HG02981 (cell line): Measurements from ENCODE around the gene USP28.

Experiments
- ATAC-seq: cut with Tn5 transposase; IDR thresholded peaks from one replicate; pipeline ENCODE4 v1.9.1; 2021; ENCODE audit warnings: mild to moderate bottlenecking, moderate library complexity; ENCODE audit not compliant: unreplicated experiment

The USP28 gene

DNA sequence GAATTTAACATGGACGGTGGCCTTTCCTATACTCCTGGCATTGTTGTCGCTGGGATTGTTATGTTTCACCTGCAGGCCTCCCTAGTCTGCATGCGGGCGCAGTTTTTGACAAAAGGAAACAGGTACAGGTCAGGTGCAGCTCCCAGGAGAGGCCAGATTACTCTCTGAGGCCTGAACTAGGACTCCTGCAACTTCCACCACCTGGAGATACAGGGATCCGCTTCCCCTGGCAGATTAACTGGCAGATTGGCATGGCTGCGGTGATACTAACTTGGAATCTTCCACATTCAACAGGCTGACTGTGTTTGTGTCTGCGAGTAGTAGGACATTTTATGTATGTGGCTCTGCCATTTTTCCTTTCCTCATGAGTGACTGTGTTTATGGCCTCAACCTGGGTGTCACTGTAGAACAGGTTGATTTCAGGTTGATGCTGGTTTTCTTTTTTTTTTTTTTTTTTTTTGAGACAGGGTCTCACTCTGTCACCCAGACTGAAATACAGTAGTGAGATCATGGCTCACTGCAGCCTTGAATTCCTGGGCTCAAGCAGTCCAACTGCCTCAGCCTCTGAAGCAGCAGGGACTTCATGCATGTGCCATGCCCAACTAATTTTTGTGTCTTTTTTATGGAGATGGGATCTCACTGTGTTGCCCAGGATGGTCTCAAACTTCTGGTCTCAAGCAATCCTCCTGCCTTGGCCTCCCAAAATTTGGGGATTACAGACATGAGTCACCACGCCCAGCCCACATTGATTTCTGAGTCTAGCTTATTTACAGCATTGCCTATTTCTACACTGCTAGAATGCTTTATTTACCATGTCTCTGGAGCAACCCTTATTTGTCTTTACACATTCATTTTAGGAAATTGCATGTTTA lies 1.7 kb upstream of the USP28 start:
- no peak for ATAC-seq

DNA sequence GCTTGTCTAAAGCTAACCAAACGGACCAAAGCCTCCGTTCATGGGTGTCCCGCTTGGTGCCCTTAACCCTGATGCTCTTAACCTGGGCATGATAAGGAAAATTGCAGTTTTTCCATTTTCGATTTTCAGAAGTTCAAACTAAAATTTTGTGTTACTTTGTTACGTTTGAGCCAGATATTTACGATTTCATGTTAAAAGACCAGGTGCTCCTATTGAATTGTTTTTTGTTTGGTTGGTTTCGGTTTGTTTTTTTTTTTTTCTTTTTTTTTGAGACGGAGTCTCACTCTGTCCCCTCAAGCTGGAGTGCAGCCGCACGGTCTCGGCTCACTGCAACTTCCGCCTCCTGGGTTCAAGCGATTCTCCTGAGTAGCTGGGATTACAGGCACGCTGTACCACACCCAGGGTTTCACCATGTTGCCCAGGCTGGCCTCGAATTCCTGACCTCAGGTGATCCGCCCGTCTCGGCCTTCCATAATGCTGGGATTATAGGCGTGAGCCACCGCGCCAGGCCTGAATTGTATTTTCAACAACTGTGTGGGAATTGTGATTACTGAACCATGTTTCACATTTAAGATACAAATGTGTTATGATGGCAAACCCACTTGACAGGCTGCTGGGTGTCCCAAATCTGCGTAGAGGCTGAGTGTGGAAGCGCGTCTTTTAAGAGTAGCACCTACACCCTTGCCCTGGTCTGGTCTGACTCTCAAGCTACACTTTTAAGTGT lies 864 bp upstream of the USP28 start:
- no peak for ATAC-seq

DNA sequence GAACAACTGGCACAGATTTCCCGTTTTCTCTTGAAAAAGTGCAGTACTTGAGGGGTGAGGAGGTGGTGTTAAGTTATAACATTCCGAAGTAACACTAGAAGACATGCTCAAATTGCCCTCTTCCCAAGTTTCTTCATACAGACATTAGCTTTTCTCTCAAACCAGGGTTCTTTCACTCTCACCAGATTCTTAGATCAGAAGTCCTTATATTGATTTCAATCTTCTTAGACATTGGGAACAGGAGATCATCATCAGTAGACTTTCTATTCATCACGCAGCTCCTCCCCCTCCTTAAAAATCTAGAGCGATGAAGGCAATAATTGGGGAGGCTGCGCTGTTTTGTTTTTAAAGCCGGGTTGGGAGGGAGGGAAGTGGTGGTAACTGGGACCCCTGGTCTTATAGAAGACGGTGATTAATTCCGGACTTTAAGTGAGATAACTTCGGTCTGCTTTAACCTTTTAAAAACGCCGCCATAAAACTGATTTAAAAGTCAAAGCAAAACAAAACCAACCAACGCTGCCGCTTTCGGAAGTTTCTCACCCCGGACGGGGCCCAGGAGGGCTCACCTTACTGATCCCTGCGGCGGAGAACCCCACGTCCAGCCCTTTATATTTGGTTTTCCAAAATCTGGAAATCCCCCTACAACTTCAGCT lies 665 bp downstream of the USP28 start:
- peak; percentile 37 for ATAC-seq

DNA sequence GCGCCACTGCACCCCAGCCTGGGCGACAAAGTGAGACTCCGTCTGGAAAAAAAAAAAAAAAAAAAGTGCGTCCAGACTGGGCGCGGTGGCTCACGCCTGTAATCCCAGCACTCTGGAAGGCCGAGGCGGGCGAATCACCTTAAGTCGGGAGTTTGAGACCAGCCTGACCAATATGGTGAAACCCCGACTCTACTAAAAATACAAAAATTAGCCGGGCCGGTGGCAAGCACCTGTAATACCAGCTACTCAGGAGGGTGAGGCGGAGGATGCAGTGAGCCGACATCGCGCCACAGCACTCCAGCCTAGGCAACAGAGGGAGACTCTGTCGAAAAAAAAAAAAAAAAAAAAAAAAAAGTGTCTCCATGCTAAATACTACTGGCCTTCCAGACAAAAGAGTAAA lies 1.3 kb downstream of the USP28 start:
- ATAC-seq: no peak

DNA sequence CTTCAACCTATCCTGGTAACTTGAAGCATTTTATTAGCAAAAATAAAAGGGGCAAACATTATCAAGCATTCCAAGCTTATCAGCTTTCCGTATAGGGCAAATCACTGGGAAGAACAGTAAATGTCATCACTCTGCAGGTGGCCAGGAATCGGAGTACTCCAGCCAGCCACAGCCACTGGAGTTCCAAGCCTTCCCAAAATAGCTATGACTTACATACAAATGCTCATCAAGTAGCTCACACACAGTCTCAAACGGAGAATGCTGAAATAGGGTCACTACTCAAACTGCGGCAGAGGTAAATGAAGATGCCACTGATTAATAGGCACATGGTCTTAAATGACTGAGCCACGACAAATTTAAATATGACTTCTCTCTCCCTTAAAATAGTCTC lies 2.1 kb downstream of the USP28 start:
- no peak for ATAC-seq

DNA sequence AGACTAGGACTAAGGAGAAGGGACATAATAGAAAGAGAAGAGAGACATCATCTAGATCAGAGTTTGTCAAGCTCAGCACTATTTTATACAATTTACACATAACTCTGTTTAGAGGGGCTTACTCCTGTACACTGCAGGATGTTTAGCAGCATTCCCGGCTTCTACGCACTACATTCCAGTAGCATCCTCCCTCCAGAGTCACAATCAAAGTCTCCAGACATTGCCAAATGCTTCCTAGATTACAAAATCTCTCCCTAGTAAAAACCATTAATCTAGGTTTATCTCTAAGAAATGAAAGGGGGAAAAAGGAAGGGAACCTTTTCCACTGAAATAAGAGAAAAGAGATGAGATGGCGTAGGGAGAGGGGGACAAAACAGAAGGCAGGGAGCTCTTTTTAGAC lies 4.0 kb downstream of the USP28 start:
- no peak for ATAC-seq

DNA sequence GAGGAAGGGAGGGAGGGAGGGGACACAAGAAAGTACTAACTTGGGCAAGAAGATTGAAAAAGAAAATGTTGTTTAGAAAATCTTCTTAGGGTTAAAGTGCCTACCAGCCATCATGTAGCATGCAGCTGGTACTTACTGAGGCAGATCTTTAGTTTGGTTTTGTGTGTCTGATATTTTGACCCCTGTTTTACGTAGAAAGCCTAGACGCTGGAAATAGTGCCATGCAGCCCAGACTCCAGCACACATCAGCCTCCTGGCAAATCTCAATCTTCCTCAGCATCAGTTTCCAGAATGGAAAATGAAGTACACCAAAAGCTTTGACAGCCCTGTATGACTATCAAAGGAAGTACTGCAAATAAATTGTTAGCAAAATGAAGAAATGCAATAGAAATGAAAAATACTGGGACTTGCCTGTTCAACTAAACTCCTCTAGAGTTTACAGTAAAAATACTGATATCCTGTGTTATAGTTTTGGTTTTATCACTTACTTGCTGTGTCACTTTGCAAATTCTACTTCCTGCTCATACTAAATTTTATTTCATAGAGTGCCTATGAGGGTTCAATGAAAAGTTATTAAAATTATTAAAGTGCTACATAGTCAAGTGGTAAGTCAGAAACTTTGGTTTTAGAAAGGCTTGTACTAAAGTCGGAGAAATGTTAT lies 7.4 kb downstream of the USP28 start:
- no peak for ATAC-seq

DNA sequence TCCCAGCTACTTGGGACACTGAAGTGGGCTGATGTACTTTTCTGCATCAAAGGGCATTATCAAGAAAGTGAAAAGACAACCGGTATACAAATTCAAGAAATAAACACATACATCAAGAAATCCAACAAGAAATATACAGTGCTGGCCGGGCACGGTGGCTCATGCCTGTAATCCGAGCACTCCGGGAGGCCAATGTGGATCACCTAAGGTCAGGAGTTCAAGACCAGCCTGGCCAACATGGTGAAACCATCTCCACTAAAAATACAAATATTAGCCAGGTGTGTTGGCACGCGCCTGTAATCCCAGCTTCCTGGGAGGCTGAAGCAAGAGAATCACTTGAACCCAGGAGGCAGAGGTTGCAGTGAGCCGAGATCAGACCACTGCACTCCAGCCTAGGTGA lies 9.5 kb downstream of the USP28 start:
- ATAC-seq: no peak

DNA sequence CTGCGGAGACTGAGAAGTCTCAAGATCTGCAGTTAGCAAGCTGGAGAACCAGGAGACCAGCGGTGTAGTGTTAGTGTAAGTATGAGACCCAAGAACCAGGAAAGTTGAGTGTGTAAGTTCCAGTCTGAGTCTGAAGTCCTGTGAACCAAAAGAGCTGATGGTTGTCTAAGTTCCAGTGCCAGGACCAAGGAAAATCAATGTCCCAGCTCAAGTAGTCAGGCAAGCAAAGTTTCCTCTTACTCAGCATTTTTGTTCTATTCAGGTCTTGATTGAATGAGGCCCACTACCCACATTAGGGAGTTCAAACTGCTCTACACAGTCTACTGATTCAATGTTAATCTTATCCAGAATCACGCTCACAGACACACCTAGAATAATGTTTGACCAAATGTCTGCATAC lies 11.0 kb downstream of the USP28 start:
- no peak for ATAC-seq

DNA sequence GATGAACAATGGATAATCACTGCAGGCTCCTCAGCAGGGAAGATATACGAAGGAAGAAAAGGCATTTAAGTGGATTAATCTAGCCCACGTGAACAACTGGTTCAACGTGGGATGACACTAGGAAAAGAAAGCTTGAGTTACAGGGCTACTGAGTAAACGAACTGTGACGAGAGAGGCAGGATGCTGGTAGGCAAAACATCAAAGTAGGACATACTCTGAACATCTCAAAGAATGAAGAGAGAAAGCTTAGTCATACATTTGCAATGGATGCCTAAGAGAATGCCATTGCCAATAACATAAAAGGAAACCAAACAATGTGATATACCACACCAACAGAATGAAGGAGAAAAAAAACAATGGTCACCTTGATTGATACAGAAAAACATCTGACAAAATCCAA lies 12.9 kb downstream of the USP28 start:
- ATAC-seq: no peak

DNA sequence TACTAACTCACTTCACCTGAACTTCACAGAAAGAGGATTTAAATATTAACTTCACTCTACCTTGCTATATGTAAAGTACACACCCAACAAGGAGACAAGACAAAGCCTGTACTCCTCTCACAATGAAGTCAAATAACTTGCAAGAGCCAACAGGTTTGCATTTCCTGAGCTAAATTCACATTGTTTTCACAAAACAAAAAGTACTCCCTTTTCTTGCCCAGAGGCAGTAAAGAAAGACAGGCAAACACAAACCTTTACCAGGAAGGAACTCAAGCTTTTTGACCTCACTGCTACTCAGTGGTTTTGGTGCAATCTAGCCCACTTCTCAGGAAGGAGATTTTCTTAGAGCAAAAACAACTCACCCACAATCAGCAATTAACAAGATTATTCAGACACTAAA lies 15.7 kb downstream of the USP28 start:
- ATAC-seq: no peak

DNA sequence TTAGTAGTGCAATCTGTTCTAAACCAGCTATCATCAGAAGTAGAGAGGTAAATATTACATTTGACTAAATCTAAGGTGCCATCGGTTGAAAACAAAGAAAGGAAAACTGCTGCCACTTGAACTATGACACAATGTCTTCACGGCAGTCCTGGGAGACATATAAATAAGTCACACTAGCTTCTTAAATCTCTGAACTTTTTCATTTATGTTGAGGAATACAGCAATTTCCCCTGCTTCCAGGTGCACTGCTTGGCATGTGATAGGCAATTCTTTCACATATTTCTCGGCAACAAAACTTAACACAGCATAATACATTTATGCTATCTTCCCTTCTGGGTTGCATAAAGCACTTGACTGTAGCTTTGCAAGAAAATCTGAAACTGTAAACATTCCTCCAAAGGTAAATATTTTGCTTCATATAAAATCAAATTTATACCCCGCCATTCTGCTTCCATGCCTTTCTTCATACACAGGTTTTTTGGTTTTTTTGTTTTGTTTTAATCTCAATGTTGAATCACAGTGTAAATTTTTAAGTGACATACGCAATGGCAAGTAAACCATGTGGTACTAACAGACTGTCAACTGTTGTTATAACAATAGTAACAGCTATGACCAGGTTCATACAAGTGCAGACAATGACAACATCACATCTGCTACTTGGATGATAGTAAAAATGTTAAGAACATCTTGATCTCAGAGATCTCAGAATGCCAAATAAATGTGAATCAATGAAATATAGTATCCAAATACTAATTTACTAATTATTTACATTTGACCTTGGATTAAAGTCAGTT lies 18.2 kb downstream of the USP28 start:
- ATAC-seq: no peak

DNA sequence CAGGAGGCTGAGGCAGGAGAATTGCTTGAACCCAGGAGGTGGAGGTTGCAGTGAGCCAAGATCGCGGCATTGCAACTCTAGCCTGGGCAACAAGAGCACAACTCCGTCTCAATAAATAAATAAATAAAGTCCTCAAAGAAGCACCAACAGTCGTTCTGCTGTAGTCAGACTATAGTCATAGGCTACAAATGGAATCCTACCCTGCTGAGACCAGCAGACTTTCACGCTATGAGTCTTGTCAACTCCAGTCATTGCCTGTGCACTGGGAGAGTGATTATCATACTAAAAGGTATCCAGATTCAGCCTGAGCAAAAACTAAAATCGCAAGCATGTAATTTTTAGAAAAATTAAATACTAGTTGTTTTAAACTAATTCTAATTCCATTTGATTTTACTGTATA lies 19.6 kb downstream of the USP28 start:
- no peak for ATAC-seq

DNA sequence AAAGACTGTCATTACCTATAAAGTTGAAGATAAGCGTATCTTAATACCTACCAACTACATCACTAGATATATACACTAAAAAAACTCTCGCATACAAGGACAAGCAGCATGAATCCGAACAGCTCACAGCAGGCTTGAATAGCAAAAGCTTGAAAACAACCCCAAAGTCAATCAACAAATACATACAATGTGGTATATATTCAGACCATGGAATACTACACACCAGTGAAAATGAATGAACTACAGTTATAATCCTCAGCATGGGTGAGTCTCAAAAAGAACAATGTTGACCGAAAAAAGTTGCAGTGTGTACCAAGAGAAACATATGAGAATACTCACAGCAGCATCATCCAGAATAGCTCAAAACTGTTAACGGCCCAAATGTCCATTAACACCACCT lies 25.2 kb downstream of the USP28 start:
- no peak for ATAC-seq

DNA sequence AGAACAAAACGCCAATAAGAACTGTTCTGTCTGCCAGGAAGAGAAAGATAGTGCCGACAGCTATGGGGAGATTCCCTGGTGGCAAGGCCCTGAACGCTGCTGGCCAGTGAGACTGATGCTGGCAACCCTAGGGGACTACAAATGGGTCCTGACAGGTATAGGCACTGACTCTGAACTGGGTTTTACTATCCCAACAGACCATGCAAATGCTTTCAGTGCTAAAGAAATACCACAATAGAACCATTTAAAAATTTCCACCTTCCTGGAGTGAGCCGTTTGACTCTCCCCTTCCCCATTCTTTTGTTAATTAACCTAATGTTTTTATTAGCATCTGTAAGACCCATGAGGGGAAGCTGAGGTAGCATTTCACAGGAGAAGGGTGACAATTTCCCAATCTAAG lies 25.7 kb downstream of the USP28 start:
- no peak for ATAC-seq

DNA sequence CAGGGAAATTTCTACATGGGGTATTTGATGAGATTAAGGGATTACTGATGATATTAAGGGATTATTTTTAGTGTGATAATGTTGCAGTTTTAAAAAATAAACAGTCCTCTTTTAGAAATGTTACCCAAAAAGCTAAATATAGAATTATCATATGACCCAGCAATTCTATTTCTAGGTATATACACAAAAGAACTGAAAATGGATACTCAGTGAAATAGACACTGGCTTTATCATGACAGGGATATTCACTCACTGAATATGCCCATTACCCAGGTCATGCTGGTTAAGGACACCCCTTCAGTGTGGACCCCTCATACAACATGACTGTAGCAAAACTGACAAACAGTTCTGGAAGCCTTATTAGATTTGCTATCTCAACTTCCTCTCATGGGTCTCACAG lies 27.8 kb downstream of the USP28 start:
- ATAC-seq: no peak

DNA sequence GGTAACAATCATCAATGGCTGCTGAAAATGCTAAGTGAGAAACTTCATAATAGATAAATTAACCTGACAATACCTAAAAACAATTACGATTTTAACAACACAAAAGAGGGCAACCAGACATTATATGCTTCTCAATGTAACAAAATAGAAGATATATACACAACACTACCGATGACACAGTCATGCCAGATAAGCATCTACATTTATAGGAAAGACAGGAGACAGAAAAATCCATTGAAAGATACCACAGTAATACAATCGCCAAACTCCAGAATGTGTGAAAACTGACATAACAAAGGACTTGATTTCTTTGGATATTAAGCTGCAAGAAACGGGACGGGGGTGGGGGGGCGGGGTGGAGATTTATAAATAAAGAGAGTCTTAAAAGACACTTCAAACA lies 28.3 kb downstream of the USP28 start:
- no peak for ATAC-seq

DNA sequence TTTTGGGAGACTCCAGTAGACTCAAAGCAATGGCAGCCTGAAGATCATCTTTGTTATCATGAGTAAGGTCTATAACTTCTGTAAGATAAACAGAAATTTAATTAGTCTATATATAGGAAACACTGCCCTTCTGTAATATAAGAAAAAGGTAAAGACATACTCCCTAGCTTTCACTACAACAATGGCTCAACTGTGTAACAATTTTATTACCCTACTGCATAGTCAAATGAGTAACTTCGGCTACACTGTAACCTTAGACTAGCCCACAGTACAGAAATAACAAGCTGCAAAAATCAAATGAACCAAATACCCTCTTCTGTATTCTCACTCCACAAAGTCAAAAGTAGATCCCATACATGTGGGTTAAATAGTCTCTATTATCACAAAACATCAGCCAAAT lies 33.7 kb downstream of the USP28 start:
- no peak for ATAC-seq

DNA sequence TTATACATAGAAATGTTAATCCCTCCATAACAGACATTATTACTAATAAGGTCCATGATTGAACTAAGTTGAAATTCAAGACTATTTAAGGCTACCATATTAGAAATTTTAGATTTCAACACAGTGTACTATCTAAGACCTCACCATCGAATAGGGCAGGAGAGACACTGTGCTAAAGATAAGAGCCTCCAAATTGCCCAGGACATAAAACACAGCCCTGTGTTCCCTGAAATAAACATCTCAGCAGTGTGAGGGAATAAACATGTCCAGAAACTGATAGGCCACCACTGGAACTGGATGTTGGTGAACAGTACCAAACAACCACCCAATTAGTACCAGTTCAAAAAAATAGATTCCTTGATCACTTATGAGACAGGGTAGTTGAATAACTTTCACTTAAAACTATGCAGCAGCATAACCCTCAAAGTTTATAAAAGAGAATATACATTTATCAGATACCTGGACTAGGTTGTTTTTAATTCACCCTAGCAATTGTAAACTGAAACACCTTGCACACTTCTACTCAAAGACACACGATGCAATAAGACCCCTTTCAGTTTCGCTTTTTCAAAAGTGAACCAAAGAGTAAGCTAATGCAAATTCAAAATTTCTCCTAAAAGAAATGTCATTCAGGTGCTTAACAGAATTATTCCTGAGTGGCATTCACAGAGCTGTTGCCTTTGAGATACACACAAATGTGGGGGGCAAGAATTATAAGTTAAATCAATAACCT lies 34.3 kb downstream of the USP28 start:
- no peak for ATAC-seq

DNA sequence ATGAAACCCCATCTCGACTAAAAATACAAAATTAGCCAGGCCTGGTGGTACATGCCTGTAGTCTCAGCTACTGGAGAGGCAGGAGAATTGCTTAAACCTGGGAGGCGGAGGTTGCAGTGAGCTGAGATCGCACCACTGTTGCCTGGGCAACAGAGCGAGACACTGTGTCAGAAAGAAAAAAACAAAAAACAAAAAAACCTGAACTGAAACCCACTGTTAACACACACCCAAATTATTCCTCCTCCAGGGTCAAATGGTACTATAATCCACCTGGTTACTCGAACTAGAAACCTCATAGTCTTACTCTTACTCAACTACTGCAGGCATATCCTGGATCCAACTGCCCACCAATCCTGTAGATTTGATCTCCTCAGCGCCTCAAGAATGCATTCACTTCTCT lies 35.5 kb downstream of the USP28 start:
- peak; percentile 88 for ATAC-seq
